CD4-positive, alpha-beta T cell treated with Interleukin-17A for 1 hour (primary cell): Measurements from ENCODE around the gene IDS.
A peak's percentile ranks its signal among the peaks of the same experiment; 100 is the strongest.
"Not testable (repeated sequence)": the region's sequence is repeated elsewhere in the genome, so short reads cannot be mapped to it uniquely, and the experiment has no call there.

Source experiments
- DNase-seq: peaks from one replicate; pipeline ENCODE4 v3.0.0-alpha.2; 2020

The IDS gene

DNA sequence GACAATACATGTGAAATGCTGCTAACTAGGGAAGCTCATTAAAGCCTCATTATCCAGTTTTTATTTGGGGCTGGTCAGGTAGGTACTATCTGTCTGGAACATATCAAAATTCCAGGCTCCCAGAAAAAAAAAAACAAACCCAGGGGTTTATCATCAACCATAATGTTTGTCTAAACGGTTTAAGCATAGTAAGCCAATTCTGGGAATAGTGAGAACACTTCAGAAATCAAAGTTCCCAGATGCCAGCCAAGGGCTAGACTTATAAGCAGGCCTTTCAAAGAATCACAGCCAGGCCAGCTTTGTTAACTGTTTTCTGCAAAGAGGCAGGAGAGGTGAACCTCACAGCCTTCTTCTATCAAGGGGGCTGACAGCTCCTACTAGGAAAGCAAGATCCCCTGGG, 8.1 kb downstream of the IDS start:
- DNase-seq: no peak

DNA sequence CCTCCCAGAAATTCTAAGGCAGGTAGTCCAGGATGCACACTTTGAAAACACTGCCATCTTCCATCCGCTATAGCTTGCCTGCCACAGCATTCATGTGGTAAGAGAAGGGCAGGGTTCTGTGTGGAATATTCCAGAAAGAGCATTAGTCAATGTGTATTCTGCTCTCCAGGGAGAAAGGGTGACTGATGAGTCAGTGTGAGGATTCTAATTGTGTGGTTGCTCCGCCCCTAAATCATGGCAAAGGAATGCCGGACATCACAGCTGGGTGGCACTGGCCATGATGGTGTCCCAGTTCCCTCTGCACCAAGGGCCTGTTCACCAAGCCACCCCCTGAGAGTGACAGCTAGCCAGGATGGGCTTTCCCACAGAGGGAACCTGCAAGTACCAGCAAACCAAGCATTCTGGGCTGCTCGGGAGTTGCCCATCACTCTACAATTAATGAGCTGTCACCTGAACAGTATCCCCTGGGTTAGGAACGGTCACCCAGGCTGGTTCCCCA, 9.5 kb downstream of the IDS start:
- DNase-seq: no peak

DNA sequence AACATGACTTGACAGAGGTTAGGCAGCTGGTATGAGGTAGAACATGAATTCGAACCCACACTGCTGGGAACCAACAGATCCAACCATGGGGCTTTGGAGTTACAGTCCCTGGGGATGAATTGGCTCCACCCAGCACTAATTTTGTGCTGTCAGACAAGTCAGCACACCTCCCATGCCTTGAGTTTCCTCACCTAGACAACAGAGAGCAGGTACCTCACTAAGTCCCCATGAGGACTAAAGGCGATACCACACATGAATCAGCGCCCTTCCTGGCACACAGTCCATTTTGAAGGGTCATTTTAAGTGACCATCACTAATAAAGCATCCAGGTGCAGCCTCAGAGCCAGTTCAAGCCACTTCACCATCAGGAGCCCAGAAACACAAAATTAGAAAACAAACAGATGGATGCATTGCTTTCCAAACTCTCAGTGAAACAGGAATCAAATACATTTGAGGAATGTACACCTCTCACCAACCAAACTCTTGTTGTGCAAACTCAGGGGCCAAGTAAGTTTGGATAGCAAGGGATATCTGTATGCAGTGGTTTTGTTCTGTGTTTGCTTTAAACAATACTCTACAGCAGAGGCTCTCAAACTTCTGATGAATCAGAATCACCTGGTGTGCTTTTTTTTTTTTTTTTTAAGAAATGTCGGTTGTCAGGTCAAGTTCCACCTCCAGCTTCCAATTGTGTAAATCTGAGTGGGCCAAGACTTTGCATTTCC, 10.1 kb downstream of the IDS start:
- DNase-seq: peak; percentile 11

GRCh38 chrX:149493567-149494562, 11.2 kb downstream of the IDS start:
- DNase-seq: peak; percentile 22

GRCh38 chrX:149491812-149492211, 13.3 kb downstream of the IDS start:
- DNase-seq: no peak

GRCh38 chrX:149490100-149490499, 15.0 kb downstream of the IDS start:
- DNase-seq: no peak

- DNase-seq: peak; percentile 10
Measured at GRCh38 chrX:149488411-149489052, 16.6 kb downstream of the IDS start.

DNA sequence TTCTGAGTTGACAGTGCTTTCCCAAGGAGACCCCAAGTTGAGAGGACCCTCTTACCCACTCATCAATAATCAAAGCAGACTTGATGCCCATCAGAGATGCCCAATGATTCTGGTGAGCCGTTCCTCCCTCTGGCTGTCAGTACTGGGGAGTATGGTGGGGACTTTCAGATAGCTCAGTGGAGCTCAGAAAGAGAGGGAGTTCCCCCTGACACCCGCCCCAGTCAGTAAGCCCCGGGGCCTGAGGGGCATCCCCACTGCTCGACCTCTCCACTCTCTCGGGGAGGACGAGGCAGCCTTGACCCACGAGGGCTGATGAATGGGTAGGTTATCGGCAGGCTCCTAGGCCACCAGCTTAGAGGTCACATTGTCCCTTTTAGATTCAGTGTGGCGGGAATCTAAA, 17.1 kb downstream of the IDS start:
- not testable (repeated sequence) for DNase-seq

DNA sequence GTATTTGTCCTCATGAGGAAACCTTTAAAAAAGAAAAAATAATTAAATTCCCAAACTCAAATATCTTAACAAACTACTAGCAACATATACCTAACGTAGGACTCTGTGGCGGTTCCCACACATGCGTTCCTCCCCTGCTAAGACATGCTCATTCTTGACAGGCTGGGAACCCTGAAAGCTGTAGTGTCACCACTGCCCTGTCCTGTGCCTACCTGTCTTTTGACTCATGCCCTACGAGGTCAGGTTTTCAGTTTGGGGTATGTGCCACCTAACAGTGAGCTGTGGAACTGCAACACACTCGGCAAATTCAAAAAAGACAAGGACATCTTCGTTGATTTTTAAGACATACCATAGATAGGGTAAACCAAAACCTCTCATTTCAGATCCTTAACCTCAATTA, 17.8 kb downstream of the IDS start:
- DNase-seq: peak; percentile 47

- peak; percentile 21 for DNase-seq
Measured at GRCh38 chrX:149476513-149476912, 28.6 kb downstream of the IDS start.

DNA sequence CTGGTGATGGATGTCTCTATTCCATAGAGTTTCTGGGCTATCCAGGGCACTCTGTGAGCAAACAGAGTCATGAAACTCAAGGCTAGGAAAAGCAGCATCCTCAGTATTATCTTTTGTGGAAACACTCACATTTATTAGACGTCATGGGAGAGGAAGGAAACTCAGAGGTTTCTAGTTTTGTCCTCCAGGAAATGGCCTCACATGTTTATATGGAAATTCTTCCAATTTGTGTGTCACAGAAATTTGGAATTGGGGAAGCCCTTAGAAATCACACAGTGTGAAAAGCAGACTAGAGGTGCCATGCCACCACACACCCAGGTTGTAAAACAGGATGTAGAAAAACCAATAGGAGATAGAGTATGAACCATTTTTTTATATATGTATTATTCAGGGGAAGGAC, 31.1 kb downstream of the IDS start:
- DNase-seq: no peak

DNA sequence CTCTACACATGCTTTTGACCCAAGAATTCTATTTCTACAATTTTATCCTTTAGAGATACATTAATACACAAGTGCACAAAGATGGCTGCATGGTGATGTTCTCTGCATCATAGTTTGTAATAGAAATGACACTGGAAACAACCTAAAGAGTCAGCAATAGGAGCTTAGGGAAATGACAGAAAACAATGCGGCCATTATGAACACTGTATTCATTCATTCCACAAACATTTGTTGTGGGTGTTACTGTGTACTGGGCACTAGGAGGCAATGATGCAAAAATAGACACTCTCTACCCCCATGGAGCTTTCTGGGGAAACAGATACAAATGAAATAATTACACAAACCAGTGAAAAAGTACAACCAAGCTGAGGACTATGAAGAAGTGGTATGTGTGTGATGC, 32.0 kb downstream of the IDS start:
- DNase-seq: no peak

DNA sequence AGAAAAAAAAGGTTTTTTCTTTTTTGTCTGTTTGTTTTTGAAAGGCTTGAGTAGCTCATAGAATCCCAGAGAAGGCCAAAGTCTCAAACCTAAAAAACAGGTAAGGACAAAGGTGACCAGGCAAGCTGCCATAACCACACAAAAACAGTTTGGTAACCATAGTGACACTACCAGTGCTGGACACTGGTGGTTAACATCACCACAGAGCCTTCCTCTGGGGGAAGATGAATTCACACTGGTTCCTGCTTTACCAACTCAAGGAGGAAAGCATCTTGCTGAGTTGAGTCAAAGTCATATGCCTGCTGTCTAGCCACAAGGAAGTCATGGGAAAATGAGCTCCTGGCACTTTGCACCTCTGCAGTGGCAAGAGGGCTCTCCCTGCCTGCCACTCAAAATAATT, 32.5 kb downstream of the IDS start:
- DNase-seq: no peak

GRCh38 chrX:149471397-149471796, 33.7 kb downstream of the IDS start:
- no peak for DNase-seq

DNA sequence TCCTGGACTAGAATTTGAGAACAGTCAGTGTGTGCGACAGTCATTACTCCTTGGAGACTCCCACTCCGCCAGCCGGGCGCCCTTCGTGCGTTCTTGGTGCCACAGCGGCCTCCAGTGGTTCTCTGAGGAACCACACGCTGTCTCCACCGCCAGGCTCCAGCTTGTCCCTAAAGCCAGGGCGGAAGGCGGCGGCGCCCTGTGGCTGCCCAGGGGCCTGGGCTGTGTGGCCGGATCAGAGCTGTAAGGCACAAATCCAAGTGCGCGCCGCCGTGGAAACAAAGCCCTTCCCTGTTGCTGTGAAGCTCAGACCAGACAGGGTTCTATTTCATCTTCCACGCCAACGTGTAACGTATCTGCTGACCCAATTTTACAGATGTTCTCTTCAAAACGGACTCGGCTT, 34.2 kb downstream of the IDS start:
- DNase-seq: peak; percentile 57

- no peak for DNase-seq
Measured at GRCh38 chrX:149469406-149469805, 35.7 kb downstream of the IDS start.

- no peak for DNase-seq
Measured at GRCh38 chrX:149467920-149468319, 37.2 kb downstream of the IDS start.

DNA sequence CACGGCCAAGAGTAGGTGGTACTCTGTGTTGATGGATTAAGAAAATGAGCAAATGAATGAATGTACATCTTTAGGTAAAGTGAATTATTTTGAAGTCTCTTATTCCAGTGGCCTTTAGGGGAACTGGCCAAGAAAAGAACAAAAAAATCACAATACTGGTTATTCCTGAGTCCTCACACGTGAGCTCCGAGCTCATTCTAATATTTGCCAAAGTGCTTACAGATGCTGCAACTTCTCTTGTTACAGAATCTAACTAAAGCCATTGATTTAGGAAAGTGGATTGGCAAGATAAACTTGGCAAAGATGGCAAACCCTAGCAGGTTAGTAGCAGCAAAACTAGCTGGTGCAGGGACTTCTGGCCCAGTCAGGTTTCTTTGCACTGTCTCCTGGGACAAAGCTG, 37.6 kb downstream of the IDS start:
- DNase-seq: no peak

DNA sequence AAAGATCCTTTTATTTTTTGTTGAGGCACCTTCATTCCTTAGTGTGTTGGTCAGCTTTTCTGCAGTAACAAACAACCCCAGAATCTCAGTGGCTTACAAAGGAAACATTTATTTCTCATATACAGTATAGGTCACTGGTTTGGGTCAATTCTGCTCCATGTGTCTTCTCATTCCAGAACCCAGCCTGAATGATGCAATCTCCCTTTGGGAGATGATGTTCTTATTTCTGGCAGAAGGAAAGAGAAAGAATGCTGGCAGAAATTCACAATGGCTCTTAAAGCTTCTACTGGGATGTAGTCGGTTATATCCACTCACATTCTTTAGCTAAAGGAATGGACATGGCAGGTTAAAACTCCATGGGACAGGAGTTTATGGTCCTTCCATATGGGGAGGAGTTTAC, 42.3 kb downstream of the IDS start:
- DNase-seq: no peak

GRCh38 chrX:149461746-149462145, 43.4 kb downstream of the IDS start:
- no peak for DNase-seq

GRCh38 chrX:149458586-149458985, 46.5 kb downstream of the IDS start:
- DNase-seq: no peak

DNA sequence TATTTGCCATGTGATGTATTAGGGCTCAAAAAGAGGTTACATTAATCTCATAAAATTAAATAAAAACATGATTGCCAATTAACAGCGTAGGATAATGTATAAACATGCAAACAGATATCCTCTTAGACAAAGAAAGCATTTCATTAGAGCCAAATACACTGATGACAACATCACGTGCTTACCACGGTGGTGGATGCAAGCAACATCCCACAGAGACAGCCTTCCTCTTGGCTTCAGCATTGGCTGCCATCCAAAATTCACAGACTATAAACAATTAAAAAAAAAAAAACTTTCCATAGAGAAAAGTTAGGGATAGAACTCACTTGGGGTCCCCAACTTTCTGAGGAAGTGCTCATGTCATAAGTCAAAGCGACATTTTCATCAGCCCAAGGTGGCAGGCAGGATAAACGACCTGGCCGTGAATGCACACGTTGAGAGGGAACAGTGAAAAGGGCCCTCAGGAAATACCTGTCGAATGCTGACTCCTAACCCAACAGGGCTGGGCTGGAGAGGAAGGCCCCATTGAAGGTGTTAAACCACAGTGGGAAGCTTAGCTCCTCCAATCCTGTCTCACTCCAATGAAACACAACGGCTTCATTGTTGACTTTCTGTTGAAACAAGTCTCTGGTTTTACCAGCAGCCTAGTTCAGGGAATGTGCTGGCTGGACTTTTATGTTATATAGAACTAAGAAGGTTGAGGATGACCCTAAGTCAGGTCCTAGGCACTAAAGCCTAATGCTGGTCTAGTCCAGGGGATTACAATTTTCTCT, 48.4 kb downstream of the IDS start:
- no peak for DNase-seq

- DNase-seq: no peak
Measured at GRCh38 chrX:149455934-149456333, 49.2 kb downstream of the IDS start.
